GM21723 (cell line): Measurements from ENCODE around the gene TIMM22.

Experiments
- ATAC-seq: cut with Tn5 transposase; IDR thresholded peaks from one replicate; pipeline ENCODE4 v1.9.1; 2021; ENCODE audit warnings: mild to moderate bottlenecking, moderate library complexity; ENCODE audit not compliant: unreplicated experiment

TIMM22 gene

DNA sequence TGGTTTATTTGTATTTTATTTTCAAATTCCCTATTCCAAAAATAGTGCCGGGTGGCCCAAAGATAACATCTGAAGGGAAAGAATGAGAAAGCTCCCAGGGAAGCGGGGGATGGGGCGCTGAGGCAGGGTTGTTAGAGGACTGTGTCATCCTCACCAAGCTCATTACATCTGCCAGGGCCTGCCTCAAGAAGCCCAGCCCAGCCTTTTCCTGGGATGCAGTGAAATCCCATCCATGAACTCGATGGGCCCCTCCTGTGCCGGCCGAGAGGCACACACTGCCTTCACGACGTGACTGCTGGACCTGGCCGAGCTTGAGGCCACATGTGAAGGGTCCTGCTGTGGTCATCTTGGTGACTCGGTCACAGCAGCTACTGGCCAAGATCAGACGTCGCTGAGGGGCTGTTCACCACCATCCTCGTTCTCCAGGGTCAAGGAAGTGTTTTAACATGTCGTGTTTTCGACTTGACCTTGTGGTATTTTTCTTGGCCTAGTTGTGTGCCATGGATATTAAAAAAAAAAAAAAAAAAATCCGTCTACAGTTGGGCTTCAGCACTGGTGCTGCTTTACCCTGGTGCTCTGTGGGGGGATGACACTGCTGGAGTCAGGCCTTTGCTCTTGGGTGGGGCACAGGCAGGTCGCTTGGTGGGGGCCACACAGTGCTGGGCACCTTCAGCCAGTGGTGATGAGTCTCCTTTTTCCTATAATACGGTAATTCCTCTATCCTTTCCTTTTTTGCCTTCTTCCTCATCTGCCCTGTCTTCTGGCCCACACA lies 4.9 kb downstream of the TIMM22 start:
- no peak for ATAC-seq

DNA sequence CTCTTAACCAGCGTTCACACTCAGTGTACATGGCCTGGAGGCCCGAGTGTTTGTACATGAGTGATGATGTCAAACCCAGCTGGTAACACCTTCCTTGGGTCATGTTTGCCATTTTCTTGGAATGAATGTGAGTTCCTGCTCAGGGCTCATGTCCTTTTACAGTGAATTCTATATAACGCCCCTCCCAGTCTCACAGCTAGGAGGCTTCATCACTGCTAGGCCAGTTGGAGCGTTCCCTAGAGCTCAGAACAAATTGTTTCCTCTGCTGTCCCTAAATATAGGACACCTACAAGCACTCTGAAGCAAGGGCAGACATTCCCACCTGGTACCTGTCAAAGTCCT lies 5.5 kb downstream of the TIMM22 start:
- no peak for ATAC-seq

DNA sequence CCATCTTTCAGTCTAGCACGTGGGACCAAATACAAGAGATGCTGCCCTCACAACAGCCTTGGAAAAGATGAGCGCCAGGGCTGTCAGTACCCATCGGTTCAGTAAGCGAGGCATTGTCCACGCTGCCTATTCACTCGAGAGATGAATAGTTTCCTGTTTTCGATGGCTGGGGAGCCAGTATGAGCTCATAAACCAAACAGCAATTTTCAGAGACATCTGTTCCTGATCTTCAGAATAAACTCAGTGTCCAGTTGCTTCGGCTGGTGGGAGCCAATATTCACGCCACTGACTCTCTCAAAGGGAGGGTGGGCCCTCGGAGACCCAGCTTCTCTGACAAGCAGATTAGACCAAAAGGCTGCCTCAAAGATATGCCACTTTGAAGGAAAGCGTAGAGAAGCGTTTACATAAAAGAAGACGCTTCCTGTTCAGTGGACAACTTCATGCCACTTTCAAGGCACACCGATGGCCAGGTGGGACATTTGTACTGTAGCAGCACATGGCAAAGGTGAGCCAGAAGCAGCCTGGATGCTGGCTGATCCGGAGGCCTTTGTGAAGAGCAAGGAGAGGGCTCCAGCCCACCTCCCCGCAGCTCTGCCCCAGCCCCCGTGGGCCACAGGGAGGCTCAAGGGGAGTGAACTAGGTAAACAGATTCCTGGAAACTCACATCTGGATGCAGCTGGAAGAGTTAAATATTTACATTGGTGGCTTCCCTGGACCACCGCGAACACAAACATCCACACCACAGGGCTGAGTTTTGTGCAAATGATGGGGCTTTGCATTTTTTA lies 6.0 kb downstream of the TIMM22 start:
- no peak for ATAC-seq

DNA sequence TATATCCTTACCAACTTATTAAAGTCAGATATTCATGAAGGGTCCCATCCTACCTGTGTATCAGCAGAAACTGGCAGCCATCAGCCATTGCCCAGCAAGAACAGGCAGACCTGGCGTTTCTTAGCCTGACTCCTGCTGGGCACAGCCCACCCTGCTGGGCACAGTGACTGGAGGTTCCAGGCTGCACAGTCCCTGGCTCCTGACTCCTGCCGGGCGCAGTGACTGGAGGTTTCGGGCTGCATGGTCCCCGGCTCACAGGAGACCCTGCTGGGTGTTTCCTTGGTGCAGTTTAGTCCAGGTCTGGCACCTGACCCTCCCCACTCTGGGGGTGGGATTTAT lies 6.7 kb downstream of the TIMM22 start:
- no peak for ATAC-seq

DNA sequence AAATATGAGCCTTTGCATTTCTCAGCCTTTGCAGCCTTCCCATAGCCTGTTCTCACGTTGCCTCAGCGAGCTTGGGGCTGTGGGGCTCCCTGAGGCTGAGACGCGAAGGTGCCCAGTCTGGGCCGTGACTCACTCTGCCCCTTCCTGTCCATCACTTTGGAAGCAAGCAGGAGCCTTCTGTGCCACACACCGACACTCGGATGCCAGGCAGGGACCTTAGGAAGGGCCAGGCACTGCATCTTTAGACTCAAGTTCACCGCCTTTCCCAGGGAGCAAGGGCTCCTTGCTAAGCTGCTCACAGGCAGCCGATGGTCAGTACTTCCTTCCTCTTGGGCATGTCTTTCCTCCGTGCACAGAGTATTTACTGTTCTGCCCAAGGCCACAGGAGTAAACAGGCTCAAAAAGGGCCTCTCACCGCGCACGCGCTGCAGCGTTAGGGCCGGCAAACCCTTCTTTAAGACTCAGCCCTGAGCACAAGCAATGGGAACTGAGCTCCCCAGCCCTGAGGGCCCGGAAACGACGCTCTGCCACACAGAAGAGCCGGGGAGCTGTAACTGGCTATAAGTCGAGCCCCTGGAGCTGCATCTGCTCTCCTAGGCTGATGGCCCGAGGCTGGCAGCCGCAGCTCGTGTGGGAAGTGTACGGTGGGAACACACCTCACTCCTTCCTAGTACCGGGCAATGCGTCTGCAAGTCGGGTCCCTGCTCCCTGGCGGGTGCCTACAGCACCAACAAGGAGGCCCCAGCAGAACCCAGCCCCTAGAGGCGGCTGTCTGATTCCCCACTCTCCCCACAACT lies 7.2 kb downstream of the TIMM22 start:
- ATAC-seq = no peak

DNA sequence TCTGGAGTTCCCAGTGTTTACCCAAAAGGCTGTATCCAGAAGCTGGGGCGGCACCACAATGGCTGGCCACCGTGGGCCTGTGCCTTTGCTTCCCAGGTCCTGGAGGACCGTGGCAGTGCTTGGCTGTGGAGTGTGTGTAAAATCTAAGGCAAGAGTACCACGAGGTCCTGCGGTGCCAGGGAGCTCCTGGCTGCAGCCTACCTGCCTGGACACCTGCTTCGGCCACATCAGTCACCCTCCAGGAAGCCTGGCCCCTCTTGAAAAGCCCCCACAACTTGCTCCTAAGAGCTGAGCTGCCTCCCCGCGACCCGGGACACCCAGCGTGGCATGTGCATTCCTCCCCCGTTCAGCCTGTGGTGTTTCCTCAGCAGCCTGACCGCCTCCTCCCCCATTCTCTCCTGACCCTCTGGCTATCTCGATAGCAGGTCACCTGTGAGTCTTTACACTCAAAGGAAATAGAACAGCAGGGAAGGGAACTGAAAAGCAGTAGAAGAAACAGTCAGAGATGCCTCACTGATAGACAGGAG lies 7.9 kb downstream of the TIMM22 start:
- ATAC-seq = no peak

DNA sequence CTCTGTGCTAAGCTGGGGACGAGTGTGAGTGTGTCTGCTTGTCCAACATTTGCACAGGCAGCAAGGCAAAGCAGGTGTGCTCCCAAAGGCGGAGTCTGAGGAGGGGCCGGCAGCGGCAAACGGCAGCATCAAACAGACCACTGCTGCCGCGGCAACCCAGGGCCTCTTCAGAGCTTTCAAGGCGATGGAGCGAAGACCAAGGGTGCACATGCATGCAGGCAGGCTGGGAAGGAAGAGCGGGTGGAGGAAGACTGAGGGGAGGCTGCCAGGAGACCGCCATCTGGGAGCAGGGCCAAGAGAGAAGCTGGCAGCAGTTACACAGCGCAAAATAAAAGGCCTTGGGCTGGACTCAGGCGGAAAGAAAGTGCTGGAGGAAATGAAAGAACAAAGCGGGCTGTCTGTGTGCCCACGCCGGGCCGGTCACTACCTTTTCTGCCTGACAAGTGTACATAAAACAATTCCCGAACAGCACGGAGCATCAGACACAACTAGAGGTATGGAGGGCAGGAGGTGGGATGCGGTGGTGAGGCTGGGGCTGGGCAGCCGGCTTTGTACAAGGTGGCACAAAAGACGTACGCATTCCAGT lies 8.5 kb downstream of the TIMM22 start:
- no peak for ATAC-seq

DNA sequence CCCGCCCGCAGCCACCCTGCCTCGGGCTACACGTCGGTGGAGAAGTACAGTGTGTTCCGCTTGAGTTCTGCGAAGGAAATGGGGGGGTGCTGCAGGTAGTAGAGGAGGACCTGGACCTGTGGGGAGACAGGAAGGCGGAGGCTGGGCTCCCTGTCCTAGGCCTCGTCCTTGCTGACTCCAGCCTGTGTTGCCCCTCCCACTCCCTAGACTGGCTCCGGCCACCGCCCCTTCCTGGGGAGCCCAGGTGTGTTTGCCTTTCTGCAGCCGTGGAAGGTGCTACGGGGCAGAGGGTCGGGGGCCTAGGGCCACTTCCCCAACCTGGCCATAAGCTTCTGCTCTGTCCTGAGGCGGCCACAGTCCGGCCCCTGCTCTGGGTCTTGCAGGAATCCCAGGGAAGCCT lies 9.1 kb downstream of the TIMM22 start:
- no peak for ATAC-seq

DNA sequence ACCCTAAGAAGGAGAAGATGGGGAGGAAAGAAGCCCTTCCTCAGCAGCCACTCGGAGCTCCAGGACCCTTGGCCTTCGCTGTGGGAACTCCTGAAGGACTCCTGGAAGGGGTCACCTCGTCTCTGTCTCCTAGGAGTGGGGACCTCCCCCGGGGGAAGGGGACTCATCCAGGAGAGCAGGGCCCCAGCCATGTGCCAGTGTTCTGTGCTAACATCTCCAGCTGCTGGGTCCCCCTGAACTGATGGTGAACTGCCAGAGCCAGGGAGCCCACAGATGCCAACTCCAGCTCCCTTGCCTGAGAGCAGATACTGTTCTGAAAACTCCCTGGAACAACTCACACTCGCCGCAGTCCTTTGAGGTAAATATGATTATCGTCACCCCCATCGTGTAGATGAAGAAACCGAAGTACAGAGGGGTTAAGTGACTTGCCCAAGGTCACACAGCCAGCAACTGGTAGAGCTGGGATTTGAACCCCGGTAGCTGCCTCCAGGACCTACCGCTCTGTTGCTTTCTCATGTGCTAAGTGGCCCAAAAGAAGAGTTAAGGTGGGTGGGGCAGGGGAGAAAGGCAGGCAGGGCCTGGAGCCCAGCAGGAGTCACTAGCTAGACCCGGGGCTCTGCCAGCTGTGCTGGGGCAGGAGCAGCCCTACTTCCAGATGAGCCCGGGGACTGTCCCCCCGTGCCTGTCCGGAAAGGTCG lies 10.5 kb downstream of the TIMM22 start:
- no peak for ATAC-seq

DNA sequence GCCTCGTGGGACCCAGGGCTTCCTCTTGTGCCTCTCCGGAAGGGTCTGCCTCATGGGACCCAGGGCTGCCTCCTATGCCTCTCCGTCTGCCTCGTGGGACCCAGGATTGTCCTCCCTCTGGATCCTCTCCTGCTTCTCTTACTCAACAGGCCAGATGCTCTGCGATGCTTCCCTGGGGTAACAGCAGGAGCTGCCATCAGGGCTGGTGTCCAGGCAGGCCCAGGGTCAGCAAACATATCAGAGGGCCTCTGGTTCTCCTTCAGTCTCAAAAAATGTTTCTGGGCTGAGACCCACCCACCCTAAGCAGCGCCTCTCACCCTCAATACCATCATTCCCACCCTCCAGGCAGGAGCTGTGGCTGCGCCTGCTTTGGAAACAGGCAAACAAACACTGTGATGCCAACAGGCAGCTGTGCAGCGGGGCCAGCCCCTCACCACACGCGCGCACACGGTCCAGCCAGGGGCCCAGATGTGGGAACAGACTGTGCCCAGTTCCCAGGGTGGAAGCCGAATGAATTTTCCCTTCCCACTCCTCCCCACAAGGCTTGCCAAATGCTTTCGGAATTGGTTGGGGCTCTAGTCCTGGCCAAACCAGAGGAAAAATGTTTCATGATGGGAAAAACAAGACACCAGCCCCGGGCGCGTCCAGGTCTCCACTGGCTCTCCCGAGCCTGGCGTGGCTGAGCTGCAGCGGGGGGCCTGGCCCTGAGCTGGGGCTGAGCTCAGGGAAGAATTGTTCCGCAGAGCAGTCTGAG lies 11.3 kb downstream of the TIMM22 start:
- no peak for ATAC-seq

DNA sequence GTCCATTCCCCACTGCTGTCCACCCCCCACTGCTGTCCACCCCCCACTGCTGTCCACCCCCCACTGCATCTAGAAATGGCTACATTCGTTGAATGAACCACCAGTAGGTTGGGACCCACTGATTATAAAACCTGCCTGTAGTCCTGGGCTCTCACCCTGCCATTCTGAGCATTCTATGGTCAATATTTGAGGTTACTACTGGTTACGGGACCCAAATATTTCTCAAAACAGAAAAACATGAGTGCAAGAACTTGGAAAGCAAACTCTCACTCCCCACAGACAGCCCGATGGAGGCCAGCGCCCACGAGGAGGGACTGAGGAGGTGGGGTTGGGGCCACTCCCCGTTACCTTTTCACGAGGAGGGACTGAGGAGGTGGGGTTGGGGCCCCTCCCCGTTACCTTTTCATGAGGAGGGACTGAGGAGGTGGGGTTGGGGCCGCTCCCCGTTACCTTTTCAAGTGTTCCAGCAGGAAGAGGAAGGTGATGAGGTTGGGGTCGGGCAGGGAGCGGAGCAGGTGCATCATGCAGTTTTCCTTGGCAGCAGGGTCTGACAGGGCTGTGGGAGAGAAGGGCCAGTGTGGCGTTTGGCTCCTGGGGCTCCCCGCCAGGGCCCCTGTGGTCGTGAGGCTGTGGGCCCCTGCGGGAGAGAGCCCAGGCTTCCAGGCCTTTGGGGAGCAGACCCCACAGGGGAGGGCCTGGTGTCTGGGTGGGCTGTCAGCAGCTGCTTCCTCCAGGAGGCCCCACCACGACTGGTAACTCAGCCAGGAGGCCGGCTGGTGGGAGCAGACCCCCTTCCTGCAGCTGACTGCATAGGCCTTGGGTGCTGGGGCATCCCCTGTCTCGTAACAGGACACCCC lies 12.5 kb downstream of the TIMM22 start:
- no peak for ATAC-seq

DNA sequence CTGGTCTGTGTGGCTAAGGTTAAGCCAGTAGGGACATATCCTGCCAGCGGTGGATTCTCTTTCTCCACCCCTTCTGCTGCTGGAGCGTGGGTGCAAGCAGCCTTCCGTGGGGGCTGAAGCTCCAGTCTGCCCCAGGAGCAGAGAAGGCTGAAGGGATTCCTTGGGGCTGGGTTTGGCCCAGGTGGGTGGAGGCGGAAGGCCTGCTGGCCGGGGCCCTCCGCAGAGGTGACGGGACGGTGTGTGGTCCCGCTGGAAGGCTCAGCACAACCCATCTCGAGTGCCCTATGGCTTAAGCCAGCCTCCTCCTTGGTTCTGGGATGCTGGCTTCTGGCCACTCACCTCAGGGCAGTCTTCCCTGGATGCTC lies 13.1 kb downstream of the TIMM22 start:
- ATAC-seq = no peak

DNA sequence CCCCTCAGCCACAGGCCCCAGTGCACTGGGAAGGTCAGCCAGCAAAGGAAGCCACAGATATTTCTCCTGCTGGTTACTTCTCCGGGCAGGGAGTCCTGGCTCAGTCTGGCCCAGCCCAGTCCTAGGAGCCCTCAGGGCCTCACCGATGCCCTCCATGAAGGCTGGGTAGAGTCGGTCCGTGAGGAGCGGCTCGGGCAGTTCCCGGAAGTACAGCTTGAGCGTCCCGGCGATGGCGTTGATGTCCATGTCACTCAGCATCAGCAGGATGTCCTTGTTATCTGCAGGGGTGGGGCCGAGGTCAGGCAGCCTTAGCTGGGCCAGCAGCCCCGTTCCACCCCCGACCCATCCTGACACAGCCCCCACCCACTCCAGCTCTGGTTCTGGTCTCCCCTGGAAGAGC lies 13.7 kb downstream of the TIMM22 start:
- no peak for ATAC-seq

DNA sequence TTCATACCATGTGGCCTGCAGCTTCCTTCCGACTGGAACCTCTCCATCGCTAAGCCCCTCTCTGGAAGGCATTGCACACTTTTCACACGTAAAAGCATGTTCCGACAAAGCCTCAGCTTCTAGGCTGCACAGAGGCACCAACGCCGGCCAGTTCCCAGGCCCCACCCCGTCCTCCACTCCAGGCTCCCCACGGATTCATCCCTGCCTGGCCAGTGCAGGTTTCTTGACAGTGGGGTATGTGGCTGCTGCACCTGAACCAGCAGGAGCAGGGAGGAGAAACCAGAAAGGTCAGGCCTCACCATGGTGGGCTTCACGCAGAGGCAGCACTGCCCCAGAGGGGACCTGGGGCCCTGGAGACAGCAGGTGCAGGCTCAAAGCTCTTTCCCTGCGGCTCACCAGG lies 14.2 kb downstream of the TIMM22 start:
- ATAC-seq = no peak

DNA sequence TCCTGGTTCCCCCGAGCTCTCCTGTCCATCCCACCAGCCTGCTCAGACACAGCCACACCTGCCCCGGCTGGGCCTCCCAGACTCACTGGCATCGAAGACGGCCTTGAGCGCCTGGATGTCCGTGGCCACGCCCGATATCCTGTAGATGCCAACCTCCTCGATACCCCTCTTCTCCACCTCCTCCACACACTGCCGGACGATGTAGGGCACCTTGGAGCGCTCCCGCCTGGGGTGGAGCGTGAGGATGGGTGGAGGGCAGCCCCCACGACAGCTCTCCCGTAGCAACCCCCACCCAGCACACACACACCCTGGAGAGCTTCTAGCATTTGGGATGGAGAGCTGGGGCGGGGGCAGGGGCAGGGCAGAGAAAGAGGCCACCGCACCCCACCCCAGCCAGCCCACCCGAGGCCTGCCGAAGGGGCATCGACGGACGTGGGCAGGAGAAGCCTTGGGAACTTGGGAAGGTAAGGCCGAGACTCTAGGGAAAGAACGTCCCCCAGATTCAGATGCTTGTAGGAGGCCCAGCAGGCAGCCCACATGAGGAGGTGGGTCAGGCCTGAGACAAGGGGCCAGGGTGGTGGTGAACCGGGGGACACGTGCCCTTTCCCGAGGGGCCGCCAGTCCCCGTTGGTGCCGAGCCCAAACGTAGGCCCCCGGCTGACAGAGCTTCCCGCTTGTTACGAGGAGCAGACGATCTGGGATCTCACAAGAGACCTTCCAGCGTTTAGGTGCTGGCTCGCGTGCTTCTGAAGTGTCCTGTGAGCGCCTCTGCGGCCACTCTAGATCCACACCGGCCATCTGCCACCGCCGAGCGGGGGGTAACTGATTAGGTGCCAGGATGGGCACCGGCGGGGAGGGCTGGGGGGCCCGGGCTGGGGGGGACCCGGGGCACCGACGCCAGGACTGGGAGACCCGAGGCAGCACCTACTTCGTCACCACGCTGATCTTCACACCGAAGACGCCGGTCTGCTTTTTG lies 15.1 kb downstream of the TIMM22 start:
- ATAC-seq = no peak

DNA sequence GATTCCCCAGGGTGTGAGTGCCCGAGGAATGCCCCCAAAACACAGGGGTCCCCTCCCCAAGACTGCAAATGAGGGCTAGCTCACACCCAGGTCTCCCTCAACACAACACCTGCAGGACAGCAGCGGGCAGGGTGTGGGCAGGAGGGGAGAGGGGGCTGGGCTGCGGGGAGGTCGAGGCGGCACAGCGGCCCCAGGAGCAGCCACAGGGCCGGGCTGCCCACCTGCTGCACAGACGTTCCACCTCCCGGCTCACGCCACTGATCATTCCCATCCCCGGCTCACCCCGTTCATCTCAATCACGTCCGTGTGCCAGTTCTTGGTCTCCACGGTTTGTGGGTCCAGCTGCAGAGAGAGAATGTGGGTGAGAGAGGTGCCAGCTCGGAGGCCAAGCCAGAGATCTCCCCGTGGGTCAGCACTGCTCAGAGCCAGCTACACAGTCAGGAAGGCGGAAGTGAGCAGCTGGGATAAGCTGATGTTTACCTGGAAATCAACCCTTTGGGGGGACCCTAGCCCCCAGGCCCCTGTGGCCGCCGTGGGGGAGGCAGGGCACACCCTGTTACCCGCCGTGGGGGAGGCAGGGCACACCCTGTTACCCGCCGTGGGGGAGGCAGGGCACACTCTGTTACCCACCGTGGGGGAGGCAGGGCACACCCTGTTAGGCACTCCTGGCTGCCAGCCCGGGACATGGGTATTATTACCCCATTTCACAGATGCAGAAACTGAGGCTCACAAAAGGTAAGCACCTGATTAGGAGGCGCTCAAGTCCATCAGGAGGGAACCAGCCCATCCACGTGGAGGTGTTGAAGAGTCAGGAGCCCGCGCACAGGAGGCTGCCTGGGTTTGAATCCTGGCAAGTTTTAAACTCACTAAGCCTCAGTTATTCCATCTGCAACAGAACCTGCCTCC lies 16.1 kb downstream of the TIMM22 start:
- no peak for ATAC-seq

DNA sequence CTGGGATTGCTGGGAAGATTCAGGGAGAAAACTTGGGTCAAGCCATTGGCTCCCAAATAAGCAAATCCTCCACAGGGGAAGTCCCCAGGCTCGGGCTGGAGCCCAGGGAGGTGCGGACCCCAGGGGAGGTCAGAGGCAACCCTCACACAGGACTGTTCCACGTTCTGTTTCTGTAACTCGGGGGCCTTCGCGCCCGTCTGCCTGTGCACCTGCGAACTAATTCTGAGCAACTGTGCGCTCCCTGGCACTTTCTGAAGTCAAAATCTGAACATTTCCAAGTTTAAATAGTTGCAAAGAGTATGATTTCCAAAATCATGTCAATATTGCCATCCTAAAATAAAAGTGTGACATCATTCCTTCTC lies 16.8 kb downstream of the TIMM22 start:
- ATAC-seq = no peak
